ENCODE measurements around the gene GMDS.

The GMDS gene

DNA sequence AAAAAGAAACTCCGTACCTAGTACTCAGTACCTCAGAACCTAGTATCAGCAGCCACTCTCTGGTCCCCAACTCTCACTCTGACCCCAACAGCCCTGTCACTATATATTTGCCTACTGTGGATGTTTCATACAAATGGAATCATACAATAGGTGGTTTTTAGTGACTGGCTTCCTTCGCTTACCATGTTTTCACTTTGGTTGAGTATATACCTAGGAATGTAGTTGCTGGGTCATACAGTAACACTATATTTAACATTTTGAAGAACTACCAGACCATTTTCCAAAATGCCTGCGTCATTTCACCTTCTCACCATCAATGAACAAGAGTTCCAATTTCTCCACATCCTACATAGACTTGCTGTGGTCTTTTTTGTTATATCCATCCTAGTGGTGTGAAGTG is 283.2 kb downstream of the GMDS start:
- no peak for DNase-seq
- intact Hi-C loops (cut with DNase I) = no loop called here

DNA sequence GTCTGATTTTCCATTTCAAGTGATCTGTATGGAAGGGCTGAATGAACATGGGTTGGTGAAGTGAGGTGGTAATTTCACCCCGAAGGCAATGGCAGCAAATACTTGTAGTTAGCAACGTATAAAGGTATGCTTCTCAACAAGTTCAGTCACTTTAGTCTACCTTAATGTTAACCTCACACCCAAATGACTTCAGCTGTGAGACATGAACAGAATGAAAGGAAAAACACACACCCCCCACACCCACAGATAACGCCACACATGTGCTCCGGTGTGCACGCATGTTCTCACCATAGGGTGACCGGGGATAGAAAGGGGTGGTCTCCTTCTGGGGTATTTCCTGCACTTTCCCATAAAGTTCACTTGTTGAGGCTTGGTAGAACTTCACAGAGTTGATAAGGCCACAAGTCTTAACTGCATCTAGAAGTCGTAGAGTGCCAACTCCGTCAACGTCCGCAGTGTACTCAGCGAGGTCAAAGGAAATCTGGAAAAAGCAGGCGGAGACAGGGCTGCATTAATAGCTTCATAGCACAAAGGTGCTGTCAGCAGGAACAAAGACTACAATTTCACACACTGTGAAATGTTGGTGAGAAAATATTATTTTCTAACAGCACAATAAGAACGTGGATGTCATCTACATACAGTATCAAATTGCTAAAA is 284.8 kb downstream of the GMDS start:
- intact Hi-C loops (cut with DNase I) = no loop called here
- no peak for DNase-seq

DNA sequence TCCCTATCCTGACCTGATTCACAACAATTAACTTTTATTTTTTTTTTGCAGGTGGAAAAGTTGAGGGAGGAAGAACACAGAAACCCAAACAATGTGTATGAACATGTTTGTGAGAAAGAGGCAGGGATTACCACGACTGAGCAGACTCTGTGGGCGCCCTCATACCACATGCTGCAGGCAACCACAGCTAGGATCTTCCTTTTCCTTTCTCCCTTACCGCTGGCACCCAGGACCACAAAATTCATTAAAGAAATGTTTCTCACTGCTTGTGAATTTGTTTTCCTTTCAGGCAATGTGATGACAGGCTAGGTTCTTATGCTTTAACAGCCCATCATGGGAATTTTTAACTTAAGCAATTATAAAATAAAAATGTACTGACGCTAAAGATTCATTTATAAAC is 287.1 kb downstream of the GMDS start:
- intact Hi-C loops (cut with DNase I) = no loop called here
- no peak for DNase-seq

DNA sequence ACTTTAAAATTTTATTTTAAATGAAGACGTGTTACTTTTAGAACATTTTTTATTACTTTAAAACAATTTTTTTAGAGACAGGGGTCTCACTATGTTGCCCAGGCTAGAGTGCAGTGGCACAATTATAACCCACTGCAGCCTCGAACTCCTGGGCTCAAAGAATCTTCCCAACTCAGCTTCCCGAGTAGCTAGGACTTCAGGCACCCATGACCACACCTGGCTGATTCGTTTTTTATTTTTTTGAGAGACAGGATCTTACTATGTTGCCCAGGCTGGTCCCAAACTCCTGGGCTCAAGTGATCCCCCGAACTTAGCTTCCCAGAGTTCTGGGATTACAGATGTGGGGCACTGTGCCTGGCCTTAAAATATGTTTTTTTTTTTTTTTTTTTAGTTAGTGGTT is 287.7 kb downstream of the GMDS start:
- no peak for DNase-seq
- intact Hi-C loops (cut with DNase I) = no loop called here

DNA sequence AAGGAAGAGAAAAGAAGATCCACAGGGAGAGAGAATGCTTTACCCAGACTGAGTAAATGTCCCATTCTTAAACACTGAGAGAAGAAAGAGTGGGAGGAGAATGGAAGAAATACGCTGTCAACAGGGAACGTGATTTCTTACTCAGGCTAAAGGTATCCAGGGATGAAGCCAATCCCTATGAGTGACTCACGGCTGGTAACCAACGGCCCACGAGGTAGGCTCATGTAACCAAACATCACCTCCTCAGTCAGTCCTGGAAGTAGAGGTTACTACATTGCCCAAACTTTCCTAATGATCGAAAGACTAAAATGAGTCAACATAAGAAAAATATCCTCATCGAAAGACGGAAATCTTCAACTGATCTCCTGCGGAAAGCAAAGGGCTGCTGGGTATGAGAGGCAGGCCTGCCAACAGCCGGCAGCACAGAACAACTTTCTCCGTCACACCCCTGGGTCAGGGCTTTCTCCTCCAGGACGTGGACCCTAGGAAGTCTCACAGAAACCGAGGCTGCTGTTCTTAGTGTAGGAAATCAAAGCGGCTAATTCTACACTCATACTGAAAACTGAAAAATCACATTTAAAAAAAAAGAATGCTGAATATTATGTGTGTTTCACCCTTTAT is 292.6 kb downstream of the GMDS start:
- intact Hi-C loops (cut with DNase I) = no loop called here
- DNase-seq = no peak

DNA sequence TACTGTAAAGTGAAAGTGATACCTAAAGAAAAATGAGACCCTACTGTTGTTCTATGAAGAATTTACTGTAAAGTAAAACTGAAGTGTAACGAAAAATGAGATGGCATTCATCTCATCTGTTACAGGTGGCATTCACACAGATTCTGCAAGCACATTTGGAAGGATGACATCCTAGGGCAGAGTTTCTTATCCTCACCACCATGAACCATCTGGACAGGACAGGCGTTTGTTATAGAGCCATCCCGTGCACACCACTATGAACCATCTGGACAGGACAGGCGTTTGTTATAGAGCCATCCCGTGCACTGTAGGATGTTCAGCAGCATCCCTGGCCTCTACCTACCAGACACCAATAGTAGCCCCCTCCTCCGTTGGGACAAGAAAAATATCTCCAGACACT is 294.8 kb downstream of the GMDS start:
- DNase-seq = no peak
- intact Hi-C loops (cut with DNase I) = no loop called here

DNA sequence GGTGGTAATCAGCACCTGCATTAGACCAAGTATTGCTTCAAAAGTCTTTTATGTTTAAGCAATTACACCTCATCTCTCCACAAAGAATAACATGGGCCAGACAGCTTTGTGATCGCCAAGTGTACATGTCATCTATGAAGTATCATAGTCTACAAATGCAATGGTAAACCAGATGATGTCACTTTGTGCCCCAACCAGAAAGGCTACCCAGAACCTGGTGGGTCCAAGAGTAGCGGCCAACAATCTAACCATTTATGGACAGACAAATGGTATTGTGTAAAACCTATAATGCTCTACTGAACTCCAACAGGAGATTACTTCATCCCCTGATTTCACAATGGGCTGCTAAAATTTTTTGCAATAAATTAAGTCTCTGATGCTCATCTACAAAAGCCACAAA is 295.9 kb downstream of the GMDS start:
- no peak for DNase-seq
- intact Hi-C loops (cut with DNase I) = no loop called here

DNA sequence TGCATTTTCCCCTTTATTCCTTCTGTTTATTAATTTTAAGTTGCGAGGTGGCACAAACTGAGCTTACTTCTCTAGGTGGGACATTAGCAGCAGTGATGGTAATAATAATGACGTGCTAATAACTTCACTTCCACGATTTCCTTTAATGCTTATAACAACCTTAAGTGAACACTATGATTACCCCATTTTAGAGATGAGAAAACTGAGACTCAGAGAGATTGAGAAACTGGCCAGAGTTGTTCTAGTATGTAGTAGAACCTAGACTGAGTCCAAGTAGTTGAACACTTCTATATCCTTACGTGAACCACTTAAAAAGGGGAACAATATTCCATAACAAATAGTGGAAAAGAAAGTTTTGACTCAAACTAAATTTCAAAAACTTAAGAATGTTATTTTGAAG is 297.5 kb downstream of the GMDS start:
- intact Hi-C loops (cut with DNase I) = no loop called here
- DNase-seq = no peak

DNA sequence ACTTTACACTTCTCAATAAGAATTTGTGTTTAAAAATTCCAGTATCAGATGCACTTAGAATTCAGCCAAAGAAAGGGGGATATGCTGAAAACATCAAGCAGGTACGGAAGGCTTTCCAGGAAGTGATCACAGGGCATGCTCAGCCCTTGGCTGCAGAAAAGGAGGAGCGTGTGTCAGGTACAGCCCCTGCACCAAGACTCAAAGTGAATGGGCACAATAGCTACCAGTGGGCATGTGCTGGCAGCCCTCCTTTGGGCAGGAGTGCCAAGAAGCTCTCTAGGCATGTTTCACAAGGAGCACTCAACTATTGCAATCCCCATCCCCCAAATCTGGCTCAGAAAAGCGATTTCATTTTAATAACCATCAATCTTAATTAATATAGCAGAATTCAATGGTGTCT is 298.8 kb downstream of the GMDS start:
- intact Hi-C loops (cut with DNase I) = no loop called here
- DNase-seq = no peak

DNA sequence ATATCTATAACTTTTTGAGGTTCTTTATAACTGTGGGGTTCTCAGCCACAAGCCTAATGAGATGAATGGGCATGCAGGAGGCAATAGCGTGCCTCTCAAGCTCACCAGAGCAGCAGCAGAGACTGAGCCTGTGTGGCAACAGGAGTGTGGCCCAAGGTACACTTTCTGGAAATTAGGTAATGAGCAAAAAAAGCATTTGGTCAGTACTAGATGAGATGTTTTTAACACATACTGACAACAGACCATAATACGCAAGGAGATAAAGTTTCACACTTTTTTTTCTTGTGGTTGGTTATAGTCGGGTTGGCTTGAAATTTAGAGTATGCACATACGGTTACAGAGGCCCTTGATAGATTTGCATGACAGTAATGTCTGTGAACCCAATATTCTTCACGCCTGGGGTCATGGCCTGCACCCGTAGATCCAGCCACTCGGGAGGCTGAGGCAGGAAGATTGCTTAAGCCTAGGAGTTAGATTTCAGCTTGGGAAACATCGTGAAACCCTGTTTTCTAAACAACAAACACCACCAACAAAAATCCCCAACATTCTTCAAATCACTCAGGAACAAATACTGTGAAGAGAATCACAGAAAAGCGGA is 300.1 kb downstream of the GMDS start:
- intact Hi-C loops (cut with DNase I) = no loop called here
- DNase-seq = no peak

DNA sequence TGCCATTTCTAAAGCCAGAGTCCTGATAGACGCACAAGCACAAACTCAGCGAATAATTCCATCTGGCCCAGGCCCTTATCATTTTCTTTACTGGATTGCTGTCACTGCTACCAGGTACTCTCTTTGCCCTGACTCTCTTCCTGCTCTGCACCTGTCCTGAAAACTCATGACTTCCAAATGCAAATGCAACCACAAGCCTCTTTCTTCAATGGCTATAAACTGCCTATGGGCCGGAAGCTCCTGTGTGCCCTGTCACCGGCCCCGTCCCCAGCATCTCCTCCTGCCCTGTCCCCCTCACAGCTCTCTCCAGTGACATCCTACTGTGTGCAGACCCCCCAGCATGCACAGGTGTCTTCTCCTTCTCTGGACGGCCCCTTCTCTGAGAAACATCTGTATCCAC is 302.6 kb downstream of the GMDS start:
- intact Hi-C loops (cut with DNase I) = no loop called here
- DNase-seq = no peak

DNA sequence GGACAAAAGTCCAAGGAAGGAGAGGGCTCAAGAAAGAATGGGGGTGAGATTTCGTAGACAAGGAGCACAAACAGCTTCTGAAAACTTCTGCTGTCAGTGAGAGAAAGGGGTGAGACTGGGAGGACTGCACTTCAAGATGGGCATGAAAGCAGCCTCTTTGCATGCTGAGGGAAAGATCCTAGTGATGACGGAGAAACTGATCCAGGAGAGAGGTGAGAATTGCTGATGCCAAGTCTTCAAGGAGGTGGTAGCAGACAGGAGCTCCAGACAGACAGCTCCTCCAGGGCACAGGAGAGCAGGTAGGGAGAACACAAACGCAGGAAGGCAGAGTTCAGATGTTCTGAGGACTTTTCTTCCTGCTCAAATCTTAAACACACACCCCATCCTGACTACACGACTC is 303.9 kb downstream of the GMDS start:
- intact Hi-C loops (cut with DNase I) = no loop called here
- DNase-seq = no peak

DNA sequence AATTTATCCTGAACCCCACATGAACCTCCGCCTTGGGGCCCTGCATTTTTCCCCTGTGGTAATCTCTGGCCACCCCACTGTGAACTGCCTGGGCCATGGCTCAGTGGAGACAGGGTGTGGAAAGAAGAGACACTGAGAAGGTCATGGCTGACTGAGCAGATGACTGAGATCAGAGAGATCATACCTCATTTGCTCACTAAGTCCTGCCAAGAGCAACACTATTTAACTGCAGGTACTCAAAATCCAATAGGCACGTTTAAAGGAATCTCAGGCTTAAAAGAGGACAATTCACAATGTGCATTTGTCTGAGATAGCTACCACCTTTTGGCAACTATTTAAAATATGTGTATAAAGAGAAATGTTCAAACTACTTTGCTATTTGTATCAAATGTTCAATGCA is 305.0 kb downstream of the GMDS start:
- DNase-seq = no peak
- intact Hi-C loops (cut with DNase I) = no loop called here

DNA sequence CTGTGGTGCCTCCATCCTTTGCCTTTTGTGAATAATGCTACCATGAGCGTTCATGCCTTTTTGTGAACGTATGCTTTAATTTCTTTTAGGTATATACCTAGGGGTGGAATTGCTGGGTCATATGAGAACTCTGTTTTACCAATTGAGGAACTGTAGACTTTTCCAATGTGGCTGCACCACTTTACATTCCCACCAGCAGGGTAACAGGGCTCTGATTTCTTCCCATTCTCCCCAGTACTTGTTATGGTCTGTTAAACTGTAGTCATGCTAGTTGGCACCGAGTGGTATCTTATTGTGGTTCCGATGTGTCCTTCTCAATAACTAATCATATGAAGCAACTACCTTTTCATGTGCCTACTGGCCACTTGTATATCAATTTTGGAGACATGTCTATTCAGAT is 312.1 kb downstream of the GMDS start:
- intact Hi-C loops (cut with DNase I) = no loop called here
- DNase-seq = no peak

DNA sequence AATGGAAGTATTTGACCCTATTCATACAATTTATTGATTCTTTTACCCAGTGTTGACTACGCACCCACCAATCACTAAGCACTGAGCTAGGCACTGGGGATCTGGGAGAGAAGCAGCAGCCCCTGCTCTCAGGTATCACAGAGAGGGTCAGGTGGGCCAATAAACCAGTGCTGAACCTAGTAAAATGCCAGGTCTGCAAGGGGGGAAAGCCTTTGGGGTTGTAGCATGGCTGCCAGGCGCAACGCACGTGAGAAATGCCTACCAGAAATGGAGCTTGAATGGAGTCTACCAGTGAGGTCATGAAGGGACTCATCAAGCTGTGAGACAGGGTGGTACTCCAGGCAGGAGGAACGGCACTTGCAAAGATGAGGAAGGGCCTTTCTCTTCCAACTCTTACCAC is 313.6 kb downstream of the GMDS start:
- no peak for DNase-seq
- intact Hi-C loops (cut with DNase I) = no loop called here

DNA sequence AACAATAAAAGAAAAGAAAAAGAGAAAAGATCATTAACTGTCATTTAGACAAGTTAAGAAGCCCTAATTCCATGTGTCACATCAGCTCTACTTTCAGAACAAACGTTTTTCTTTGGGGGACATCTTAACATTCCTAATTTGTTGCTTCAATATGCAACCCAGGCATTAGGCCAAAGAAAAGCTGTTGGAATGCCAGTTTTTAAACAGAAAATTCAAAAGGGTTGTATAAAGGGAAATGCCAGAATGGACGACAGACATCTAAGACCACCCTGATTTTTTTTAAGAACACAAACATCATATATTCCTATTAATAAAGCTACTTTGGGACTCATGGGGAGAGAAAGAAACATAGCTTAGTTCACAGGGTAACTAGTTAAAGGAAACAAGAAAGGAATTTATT is 315.0 kb downstream of the GMDS start:
- intact Hi-C loops (cut with DNase I) = no loop called here
- DNase-seq = no peak

DNA sequence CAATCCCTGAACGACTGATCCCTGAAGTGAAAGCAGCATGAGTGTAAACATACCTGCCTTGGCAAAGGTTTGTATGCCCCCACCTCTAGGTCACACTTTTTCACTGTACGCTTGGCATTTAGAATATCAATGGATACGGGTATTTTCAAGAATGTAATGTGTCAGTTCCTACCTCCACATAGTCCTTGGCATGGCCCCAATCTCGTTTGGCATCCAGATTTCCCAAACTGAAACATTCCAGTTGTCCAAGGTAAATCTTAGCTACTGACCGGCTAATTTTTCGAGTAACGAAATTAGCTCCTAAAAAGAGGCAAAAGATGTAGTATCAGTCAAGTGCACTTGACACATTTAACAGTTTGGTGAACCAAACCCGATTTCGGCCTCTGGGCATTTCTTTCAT is 315.5 kb downstream of the GMDS start:
- DNase-seq = no peak
- intact Hi-C loops (cut with DNase I) = no loop called here

DNA sequence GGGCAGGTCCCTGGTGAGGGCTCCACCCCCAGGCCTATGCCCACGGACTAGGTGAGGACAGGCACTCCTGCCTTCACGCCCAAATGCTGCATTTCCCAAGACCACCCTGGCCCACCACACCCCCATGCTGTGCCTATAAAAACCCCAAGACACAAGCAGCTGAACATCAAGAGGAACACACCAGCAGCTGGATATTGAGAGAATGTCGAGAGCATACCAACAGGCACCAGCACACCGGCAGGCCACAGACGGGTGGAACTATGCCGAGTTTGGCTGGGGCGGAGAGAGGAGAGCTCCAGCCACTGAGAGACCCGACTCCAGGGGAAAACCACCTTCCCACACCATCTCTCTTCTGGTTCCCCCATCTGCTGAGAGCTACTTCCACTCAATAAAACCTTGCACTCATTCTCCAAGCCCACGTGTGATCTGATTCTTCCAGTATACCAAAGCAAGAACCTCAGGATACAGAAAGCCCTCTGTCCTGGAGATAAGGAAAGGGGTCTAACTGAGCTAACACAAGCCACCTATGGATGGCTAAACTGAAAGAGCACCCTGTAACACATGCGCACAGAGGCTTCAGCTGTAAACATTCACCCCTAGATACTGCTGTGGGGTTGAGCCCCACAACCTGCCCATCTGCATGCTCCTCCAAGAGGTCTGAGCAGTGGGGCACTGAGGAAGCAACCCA is 319.5 kb downstream of the GMDS start:
- no peak for DNase-seq
- intact Hi-C loops (cut with DNase I) = no loop called here

DNA sequence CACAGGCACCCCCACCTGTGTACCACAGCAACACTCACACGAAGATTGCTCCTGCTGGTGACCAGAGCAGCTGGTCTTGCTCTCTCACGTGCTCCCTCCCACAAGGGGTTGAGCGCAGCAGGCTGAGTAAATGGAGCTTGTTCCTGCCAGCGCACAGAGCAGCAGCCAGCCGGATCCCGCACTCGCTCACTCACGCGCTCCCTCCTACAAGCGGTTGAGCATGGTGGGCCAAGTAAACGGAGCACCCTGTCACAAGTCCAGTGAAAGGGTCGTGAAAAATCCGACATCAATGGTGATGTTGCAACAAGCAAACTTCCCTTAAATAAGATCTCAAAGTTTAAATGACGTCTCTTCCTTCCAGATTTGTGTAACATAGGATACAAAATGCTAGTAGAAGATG is 322.0 kb downstream of the GMDS start:
- intact Hi-C loops (cut with DNase I) = no loop called here
- no peak for DNase-seq

DNA sequence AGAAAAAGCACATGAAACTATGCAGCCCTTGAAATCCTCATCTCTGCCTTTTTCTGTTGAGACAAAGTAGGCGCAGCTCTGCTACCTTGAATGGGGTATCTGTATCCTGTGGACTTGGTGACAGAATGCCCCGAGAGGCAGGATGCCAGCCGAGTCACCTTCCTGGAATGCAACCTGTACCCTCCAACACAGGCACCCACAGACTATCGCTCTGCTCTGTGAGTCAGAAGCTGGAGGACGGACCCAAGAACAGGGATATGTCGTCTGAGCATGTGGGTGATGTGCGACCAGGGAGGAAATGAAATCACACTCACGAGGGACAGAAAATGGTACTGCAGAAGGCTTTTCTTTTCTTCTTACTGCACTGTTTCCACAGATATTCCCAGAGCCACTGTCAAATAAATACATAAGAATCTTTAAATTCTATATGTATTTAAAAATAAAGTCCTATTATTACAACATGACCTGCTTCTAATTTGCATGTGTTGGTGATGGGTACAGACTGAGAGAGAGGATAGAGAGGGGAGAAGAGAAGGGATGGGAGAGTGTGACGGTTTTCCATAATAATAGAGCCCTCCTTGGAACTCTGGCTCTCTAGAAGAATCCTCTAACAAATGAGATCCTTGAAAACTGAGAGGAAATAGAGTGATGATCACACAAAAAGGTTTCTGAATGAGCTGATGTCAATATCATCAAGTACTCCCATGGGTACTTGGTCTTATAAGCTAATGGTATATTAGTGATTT is 327.6 kb downstream of the GMDS start:
- intact Hi-C loops (cut with DNase I) = no loop called here
- DNase-seq = peak in 7 of 10 donors; percentile 14 to 88 (median 40)

Data from posterior cingulate gyrus (tissue), 11 donors.